HG03139 (cell line): ENCODE results near the gene TCF19.

Experiments used
- ATAC-seq: cut with Tn5 transposase; IDR thresholded peaks from one replicate; pipeline ENCODE4 v1.9.1; 2021; ENCODE audit not compliant: unreplicated experiment

Gene TCF19

DNA sequence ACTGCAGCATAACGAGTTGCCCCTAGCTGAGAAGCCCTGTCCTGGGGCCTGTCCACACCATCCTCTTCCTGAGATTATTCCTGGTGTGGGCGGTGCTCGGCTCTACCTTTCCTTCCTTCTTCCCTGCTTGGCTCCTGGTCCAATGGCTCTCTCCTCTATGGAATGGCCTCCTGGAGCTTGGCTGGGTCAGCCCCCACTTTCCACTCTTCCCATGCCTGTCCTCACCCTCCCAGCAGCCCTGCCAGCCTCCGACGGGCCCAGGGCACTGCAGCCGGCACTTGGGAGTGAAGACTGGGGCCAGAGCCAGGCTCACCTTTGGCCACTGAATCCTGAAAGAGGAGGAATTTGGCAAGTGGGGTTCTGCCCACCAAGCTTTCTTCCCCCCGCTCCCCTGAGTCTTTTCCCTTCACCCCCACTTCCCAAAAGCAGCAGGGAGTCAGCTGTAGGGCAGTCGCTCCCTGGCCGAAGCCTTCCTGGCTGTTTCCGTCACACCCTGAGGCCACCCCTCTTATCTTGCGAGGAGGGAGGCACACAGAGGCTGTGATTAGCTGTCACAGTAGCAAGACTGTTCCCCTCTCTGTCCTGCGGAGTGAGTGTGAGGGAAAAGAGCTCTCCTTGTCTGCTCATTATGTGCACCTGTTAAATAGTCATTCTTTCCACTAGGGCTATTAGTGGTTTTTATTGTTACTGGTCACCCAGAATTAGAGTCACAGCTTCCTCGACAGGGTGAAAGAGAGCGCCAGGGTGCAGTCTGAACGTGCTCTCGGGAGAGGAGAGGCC is 31.8 kb upstream of the TCF19 start:
- no peak for ATAC-seq

DNA sequence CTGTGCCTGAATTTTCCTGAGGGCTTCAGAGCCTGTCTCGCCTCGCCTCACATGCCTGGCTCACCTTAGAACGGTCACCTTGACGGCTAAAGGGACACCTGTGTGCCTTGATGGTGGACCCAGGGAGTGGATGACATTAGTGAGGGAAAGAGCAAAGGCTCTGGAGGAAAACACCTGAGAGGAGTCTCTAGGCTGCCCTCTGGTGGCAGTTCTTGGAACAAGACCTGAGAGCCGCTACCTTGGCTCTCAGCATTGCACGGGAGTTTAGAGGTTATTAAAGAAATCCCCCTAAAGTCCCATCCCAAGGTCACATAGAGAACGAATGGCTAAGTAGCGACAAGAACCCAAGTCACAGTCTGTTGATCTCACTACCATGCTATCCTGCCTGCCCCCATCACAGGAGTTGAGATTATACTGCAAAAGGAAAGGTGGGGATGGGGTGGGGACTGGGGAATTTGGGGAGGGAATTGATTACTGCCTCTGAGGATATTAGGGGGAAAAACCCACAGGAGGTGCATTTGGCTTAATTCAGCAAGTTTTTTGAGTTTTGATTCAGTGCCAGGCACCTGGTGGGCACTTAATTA is 30.2 kb upstream of the TCF19 start:
- no peak for ATAC-seq

DNA sequence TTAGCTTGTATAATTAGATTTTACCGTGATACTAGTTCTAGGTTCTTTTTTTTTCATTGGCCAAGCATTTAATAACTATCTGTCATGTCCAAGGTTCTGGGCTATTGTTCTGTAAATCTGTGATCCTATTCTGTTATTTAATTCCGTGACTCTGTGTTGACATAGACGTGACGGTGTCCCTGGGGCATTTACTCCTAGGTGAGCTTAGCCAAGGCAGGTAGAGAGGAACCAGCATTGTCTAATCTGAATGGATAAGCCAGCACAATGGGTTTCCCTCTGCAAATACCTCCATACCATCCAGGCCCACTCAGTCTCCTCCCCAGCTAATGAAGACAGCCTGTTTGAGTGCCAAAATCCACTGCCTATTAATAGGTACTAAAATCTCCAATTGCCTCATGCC is 29.3 kb upstream of the TCF19 start:
- no peak for ATAC-seq

DNA sequence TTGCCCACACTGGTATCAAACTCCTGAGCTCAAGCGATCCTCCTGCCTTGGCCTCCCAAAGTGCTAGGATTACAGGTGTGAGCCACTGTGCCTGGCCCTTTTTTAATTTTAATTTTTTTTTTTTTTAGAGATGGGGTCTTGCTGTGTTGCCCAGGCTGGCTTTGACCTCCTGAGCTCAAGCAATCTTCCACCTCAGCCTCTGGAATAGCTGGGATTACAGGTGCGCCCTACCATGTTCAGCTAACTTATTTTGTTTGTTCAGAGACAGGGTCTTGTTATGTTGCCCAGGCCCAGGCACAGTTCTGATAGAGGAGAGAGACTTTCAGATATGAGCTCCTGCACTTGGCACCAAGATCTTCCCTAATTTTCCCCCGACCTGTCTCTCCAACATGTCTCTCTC is 27.6 kb upstream of the TCF19 start:
- no peak for ATAC-seq

DNA sequence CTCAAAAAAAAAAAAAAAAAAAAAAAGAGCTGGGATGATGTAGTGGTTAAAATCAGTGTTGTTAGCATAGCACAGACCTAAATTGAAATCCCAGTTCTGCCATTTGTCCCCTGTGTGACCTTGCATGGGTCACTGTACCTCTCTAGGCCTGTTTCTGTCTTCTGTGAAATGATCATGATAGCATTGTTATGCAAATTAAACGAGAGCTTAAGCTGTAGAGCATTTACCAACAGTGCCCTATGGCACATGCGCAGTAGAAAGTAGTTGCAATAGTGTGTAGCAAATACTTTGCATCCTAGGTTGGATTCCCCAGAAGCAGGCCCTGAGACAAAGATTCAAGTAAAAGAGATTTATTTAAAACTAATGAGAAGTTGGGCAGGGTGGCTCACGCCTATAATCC is 26.8 kb upstream of the TCF19 start:
- ATAC-seq = no peak

DNA sequence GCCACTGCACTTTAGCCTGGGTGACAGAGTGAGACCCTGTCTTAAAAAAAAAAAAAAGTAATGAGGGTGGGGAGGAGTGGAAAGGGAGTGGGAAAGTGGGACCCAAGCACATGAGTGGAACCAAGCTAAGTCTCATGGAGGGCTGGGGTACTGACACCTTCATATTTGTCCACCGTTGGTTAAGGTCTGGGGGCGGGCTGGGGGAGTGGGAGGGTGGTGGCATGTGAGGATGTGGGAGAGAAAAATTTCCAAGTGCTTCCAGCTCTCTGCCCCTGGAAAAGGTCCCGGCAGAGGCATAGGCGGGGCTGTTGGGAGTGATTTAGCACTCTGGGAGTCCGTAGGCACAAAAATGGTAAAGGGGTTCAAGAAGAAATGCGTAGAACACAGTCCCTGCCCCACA is 25.6 kb upstream of the TCF19 start:
- ATAC-seq = no peak

DNA sequence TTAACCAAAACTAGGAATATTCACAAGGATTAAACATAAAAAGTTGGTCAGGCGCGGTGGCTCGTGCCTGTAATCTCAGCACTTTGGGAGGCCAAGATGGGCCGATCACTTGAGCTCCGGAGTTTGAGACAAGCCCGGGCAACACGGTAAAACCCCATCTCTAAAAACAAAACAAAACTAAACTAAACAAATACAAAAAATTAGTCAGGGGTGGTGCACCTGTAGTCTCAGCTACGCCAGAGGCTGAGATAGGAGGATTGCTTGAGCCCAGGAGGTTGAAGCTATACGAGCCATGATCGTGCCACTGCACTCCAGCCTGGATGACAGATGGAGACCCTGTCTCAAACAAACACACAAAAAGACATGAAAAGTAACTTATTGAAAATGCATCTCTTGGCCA is 22.7 kb upstream of the TCF19 start:
- ATAC-seq = no peak

DNA sequence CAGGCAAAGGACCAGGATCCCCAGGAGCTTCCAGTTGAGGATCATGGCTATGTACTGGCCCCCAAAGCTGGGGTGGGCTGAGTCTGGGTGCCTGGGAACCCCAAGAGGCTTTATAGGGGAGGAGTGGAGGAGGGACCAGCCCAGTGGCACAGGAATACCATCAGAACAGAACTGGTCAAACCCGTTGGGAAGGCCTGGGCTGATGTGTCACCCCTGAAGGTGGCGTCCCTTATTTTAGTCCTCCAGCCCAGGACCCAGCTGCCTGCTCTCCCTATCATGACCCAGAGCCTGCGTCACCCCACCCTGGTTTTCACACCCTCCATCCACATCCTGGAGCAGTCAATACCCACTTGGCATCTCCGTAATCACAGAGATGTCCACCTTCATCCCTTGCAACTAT is 19.4 kb upstream of the TCF19 start, which contains the start of gene PSORS1C2:
TSS of gene PSORS1C2 (minus strand) at position 85 of the 400 bp plus-strand sequence. CDS start at position 45, 40 bp downstream.
- no peak for ATAC-seq

DNA sequence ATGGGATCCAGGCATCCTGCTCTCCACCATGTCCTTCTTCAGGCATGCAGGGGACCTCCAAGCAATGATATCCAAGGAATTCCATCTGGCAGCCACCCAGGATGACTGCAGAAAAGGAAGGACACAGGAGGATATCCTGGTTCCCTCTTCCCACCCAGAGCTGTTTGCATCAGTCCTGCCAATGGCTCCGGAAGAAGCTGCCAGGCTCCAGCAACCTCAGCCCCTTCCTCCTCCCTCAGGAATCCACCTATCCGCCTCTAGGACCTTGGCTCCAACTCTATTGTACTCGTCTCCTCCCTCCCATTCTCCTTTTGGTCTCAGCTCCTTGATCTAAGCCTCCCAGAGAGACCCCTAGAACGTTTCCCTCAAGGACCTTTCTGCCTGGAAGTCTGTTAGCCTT is 18.8 kb upstream of the TCF19 start:
- no peak for ATAC-seq

DNA sequence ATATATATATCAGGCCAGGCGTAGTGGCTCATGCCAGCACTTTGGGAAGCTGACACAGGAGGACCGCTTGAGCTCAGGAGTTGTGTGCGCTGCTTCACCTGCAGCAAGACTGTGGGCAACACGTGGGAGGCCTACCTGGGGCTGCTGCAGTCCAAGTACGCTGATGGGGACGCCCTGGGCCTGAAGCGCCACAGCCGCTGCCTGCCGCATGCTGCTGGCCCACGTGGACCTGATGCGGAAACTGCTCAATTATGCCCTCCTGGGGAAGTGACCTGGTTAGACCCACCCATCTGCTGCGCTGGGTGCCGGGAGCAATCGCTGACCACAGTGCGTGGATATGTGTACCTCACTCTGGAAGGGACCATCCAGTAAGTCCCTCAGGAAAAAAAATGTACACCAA is 17.7 kb upstream of the TCF19 start:
- no peak for ATAC-seq

DNA sequence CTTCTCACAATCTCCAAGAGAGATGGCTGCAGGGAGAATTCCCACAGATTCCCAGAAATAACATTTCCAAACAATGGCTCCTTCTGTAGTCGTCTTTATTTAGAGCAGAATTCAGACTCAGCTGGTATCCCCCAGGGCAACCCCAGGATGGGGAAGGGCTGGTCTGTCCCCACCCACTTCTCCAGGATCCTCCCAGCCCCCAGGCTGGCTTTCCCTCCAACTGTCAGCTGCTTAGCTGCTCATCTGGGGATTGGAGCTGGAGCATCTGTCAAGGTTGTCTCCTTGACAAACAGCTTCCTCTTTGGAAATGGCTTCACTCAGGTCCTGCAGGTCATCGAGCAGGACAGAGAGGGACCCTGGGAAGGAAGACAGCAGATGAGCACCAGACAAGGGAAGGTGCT is 16.0 kb upstream of the TCF19 start:
- ATAC-seq = no peak

DNA sequence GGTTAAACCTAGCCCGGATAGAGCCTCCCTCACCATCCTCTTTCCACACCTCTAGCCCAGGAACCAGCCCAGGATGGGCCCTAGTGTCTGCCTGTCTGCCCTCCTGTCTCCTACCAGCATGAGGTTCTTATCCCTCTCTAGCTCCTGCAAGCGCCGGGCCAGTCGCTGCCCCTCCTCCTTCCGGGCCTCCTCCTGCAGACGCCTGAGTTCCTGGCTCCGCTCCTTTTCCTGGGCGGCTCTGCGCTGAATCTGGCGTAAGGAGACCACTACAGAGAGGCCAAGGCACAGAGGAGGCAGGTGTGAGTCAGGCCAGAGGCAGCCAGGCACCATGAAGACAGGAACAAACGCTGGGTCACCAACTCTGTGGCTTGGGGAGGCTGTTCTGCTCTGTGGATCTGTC is 15.2 kb upstream of the TCF19 start:
- ATAC-seq = no peak

DNA sequence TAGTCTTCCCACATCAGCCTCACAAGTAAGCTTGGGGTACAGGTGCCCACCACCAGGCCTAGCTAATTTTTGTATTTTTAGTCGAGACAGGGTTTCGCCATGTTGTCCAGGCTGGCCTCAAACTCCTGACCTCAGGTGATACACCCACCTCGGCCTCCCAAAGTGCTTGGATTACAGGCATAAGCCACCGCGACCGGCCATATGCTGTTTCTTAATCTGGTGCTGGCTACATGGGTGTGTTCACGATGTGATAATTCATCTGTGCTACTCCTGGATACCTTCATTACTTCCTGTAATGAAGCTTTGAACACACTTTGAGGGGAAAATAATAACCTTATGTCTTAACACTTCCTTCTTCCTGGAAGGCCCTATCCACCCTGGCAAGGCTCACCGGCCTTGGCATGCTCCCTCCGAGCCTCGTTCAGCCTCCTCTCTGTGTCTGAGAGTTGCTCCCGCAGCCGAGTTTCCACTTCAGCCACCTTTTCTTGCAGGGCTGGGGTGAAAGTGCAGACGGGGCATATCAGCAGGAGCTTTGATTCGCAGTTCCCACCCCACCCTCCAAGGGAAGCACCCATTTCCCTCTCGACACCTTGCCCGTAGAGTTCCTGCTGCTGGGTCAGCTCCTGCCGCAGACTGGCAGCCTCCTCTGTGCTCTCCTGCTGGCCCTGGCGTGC is 14.0 kb upstream of the TCF19 start:
- no peak for ATAC-seq

DNA sequence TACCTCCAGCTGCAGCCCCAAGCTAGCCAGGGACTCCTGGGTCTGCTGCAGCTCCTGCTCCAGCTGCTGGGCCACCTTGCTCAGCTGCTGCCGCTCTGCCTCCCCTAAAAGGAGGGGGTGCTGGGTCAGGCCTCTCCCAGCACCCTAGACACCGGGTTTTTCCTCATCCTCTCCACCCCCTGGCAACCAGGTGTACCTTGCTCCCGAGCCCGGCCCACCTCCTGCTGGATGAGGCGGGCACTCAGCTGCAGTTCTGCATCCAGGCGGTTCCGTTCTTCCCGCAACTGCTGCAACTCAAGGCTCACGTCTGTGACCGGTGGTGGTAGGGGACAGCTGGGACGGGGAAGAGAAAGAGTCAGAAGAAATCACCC is 13.4 kb upstream of the TCF19 start:
- no peak for ATAC-seq

DNA sequence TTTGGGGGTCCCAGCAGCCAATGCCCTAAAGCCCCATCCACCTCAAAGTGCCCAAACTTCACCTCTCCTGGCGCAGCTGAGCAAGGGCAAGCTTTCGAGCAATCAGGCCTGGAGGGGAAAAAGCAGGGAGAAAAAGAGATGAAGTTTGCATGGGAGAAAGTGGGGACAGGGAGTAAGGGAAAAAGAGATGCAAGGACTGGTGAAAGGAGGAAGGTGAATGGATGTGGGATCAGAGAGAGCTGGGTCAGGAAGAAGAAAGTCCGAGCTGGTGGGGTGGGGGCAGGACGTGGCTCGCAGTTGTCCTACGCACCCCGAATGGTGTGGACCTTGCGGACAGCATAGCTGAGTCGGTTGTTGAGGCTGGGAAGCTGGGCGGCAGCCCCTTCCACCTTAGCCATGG is 13.0 kb upstream of the TCF19 start:
- ATAC-seq = no peak

DNA sequence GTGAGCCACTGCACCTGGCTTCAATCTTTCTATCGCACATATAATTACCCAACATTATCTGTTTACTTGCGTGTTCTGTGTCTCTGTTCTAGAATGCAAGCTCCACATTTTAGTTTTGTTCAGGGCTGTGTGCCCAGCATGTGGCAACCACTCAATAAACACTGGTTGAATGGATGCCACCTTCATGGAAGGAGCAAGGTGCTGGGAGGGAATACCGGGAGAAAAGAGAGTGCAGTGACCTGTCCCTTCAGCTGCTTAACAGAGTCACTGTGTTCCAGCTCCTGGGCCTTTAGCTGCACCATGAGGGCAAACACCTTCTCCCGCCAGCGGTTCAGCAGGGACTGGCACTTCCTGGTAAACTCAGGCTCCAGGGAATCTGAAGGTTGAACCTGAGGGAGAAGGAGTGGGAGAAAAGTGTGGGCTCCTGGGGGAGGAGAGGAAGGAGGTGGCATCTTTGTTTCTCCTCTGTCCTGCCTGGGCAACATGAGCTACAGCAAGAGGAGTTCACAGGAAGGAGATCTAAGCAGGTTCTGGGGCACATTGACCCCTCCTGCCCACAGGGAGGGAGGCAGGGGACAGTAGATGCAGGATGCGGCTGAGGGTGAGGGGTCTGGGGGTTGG is 8.5 kb upstream of the TCF19 start:
- no peak for ATAC-seq

DNA sequence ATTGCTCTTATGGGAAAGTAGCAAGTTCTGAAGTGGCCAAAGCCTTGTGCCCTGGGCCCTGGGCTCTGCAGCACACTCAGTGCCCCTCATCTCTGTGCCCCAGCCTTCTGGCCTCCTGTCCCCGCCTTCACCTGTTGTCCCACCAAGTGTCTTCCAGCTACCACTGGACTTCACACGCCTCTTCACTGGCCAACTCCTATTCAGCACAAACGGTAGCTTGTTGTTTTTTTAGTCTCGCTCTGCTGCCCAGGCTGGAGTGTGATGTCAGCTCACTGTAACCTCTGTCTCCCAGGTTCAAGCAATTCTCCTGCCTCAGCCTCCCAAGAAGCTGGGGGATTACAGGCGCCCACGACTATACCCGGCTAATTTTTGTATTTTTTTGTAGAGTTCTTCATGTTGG is 5.6 kb upstream of the TCF19 start:
- ATAC-seq = no peak

DNA sequence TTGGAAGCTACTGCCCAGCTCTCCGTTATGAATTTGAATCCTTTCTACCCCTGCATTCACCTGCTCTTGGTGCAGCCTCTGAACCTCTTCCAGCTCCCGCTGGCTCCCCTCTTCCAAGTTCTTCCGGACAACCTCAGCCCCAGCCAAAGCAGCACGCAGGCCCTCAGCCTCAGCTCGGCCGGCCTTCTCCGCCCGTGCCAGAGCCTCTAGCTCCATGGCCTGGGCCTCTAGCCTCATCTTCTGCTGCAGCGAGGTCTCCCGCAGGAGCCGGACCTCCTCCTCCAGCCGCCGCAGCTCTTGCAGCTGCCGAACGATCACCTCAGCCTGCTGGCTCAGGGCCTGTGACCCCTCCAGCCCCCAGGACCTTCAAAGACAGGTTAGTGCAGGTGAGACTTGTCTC is 4.0 kb upstream of the TCF19 start:
- no peak for ATAC-seq

DNA sequence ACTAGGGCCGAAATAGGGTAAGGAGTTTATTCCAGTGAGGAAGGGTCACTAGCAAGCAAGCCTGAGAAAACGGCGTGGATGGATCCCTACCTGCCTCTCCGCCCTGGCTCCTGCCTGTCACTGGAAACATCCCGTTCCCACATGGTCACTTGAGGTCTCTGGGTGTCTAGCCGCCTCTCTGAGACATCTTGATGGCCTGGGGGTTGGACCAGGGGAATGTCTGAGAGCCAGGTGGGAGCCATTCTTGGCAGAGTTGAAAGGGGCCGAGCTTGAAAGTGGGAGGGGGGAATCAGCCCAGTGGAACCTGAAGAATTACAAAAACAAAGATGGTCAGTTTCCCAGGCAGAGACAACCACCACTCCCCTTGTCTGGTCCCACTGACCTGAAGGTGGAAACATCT is 1.7 kb upstream of the TCF19 start:
- ATAC-seq = no peak

DNA sequence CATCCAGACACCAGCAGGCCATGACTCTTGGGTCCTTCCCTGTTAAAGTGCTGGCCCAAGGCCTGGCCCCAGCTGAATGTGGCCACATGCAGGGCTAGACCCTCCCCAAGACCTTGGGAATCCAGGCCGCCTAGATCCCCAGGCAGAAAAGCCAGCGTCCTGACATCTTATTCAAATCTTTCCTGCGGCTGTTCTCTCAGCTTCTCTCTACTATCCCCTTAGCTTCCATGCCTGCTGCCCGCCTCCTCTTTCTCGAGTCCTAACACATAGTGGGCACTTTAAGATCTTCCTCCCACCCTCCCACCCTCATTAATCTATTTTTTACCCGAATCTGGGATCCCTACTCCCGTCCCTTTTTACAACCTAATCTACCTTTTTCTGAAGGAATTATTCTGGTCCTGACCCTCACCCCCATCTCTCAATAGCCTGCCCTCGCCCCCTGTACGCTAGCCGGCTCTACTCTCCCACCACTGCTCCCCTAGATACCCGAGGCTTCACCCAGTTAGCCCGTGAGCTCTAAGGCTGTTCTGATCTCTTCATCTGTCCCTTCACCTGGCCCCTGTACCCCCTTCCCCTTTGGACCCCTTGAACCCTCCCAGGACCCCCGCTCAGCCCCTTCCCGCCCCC is 763 bp upstream of the TCF19 start, which contains the start of gene CCHCR1:
TSS of gene CCHCR1 (minus strand) at position 290 of the 627 bp plus-strand sequence. CDS start at position 88, 202 bp downstream.
- ATAC-seq = no peak
